UCSD-AML1 (cell line): ENCODE data around the gene FAP.

Experiments used
- DNase-seq: peaks from one replicate; lab custom pipeline; 2025; ENCODE audit not compliant: unreplicated experiment; lab: John Stamatoyannopoulos, UW

FAP gene

GRCh38 chr2:162127422-162127821 is 115.8 kb downstream of the FAP start:
- DNase-seq, result peak; percentile 9

GRCh38 chr2:162126527-162126926 is 116.7 kb downstream of the FAP start:
- DNase-seq, result no peak

GRCh38 chr2:162126111-162126519 is 117.1 kb downstream of the FAP start:
- peak; percentile 10 for DNase-seq

GRCh38 chr2:162125138-162125537 is 118.1 kb downstream of the FAP start:
- DNase-seq, result no peak

GRCh38 chr2:162123806-162124758 is 119.2 kb downstream of the FAP start:
- peak; percentile 5 for DNase-seq
